Fibroblast of lung (primary cell): ENCODE measurements around the gene HHAT. TPM values are rescaled to one million over a fixed set of nuclear protein-coding genes. Genes with fewer than 3 reads are reported as not detected.
A peak's percentile ranks its signal among the peaks of the same experiment; 100 is the strongest.

Experiments used
- DNase-seq, 2 donors: peaks; one replicate each; pipeline versions ENCODE4 v3.0.0 to v3.0.0-alpha.2; 2010; ENCODE audit warnings: low read depth in 2 of 2
- H2AFZ ChIP-seq: 2 replicates; pipeline ENCODE4 v1.5.1; 2012; ENCODE audit warnings: low read length, control low read depth, inconsistent platforms
- H3K27ac ChIP-seq: 2 replicates; pipeline ENCODE4 v1.5.1; 2011; ENCODE audit warnings: low read length, control low read depth; ENCODE audit not compliant: insufficient read depth
- H3K27me3 ChIP-seq: 2 replicates; pipeline ENCODE4 v1.5.1; 2011; ENCODE audit warnings: mild to moderate bottlenecking, low read length; ENCODE audit not compliant: control insufficient read depth, insufficient read depth
- H3K36me3 ChIP-seq: 2 replicates; pipeline ENCODE4 v1.5.1; 2011; ENCODE audit warnings: low read length; ENCODE audit not compliant: control insufficient read depth, insufficient read depth
- H3K4me1 ChIP-seq: 2 replicates; pipeline ENCODE4 v1.5.1; 2011; ENCODE audit warnings: low read length; ENCODE audit not compliant: control insufficient read depth, insufficient read depth; ENCODE audit errors: extremely low read depth
- H3K4me2 ChIP-seq: 2 replicates; pipeline ENCODE4 v1.5.1; 2011; ENCODE audit warnings: low read length, control low read depth; ENCODE audit not compliant: insufficient read depth; ENCODE audit errors: extremely low read depth
- H3K4me3 ChIP-seq, 4 experiments: fragments of 200-600 bp in 1 of 4; sonication (generic) in 1 of 4; replicated peaks in 1 of 4; 2 replicates each; pipeline ENCODE4 v1.5.1; 2011 to 2016; ENCODE audit warnings: low read length in 4 of 4, low read depth in 3 of 4, mild to moderate bottlenecking in 3 of 4, control low read depth in 2 of 4, inconsistent platforms in 1 of 4, mixed read lengths in 1 of 4; ENCODE audit not compliant: insufficient read depth in 1 of 4; ENCODE audit errors: control extremely low read depth in 1 of 4
- H3K79me2 ChIP-seq: 2 replicates; pipeline ENCODE4 v1.5.1; 2012; ENCODE audit warnings: mild to moderate bottlenecking, low read length, inconsistent platforms; ENCODE audit not compliant: control insufficient read depth, insufficient read depth
- H3K9ac ChIP-seq: 2 replicates; pipeline ENCODE4 v1.5.1; 2011; ENCODE audit warnings: mild to moderate bottlenecking, low read length, control low read depth; ENCODE audit not compliant: insufficient read depth
- H3K9me3 ChIP-seq: 2 replicates; pipeline ENCODE4 v1.5.1; 2012; ENCODE audit warnings: low read depth, low read length; ENCODE audit not compliant: control insufficient read depth, insufficient read depth
- H4K20me1 ChIP-seq: 2 replicates; pipeline ENCODE4 v1.5.1; 2011; ENCODE audit warnings: low read length; ENCODE audit not compliant: control insufficient read depth, insufficient read depth; ENCODE audit errors: extremely low read depth
- CTCF ChIP-seq, 2 donors: IDR thresholded peaks in 1 of 2; conservative IDR thresholded peaks in 1 of 2; 1 replicate in 1 of 2; 2 replicates in 1 of 2; pipeline ENCODE4 v1.5.1; 2011 to 2012; ENCODE audit warnings: low read length in 2 of 2, control low read depth in 1 of 2, inconsistent platforms in 1 of 2, low read depth in 1 of 2, mild to moderate bottlenecking in 1 of 2
- EZH2 ChIP-seq: IDR thresholded peaks from 2 replicates; pipeline ENCODE4 v1.5.1; 2012; ENCODE audit warnings: low read length, control low read depth, mild to moderate bottlenecking; ENCODE audit errors: missing control alignments
- polyA plus RNA-seq, 2 donors: library from polyadenylated mRNA; depleted of rRNA in 1 of 2; stranded (reverse) in 1 of 2; unstranded in 1 of 2; fragments of >200 nt; gene quantifications; 2 replicates each; pipeline ENCODE4 v1.2.1, GENCODE V29; 2011 to 2012; ENCODE audit warnings: missing spikeins in 1 of 2
- total RNA-seq: library from RNA; depleted of rRNA; stranded (reverse); fragments of >200 nt; gene quantifications from 2 replicates; pipeline ENCODE4 v1.2.1, GENCODE V29; 2014

HHAT gene
- total and polyA plus RNA-seq, 2 donors (not counting 1 experiment from before 2014, with no cell fraction given), result 3.6 to 4.8 TPM

DNA sequence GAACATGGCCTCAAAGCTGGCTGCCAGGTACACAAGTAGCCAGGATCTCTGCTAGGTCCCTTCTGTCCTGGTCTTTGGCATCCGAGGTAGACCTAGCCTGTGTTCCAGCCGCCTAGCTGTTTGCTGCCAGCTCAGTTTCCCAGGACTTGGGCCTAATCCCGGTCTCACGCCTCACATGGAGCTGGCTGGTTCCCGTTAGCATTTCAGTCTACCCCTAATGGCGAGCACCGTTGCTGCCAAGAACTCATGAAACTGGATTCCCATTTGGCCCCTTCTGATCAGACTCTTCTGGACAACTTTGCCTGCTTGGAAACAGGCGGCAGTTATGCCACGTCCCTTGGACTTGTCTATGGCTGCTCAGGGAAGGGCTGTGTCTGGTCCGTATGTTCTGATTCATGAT, 26.2 kb upstream of the HHAT start:
- no peak for TF ChIP-seq CTCF (conservative IDR thresholded peaks at IDR 0.05 in 1 of 2, IDR thresholded peaks at IDR 0.05 in 1 of 2; ENCODE audit: low read depth in 1 of 2, low read length in 2 of 2)
- TF ChIP-seq EZH2, result no peak
- peaks cover 3% of the 10 kb centered on the region for H3K27me3 ChIP-seq
- H3K9me3 ChIP-seq, result no peaks in the 10 kb centered on the region
- no peak for DNase-seq
- peaks cover 2% of the 10 kb centered on the region for H3K4me1 ChIP-seq
- no peak overlapping the region for H2AFZ ChIP-seq
- no peak overlapping the region for H3K9ac ChIP-seq
- H3K27ac ChIP-seq, result no peak overlapping the region
- H3K36me3 ChIP-seq, result no peaks in the 10 kb centered on the region
- H3K4me2 ChIP-seq, result no peak overlapping the region
- no peaks in the 10 kb centered on the region for H4K20me1 ChIP-seq
- no peaks in the 10 kb centered on the region for H3K79me2 ChIP-seq
- no peak overlapping the region for H3K4me3 ChIP-seq

- Histone ChIP-seq H3K4me1 (peaks cover 2% of the 10 kb centered on the region), H3K4me2 (no peak overlapping the region), H3K4me3 (no peak overlapping the region), H3K79me2 (no peaks in the 10 kb centered on the region), H3K27me3 (peaks cover 3% of the 10 kb centered on the region), H4K20me1 (no peaks in the 10 kb centered on the region), H3K9me3 (no peaks in the 10 kb centered on the region), H2AFZ (no peak overlapping the region), H3K27ac (no peak overlapping the region), H3K9ac (no peak overlapping the region), H3K36me3 (no peaks in the 10 kb centered on the region)
- TF ChIP-seq EZH2, result no peak
- no peak for TF ChIP-seq CTCF (conservative IDR thresholded peaks at IDR 0.05 in 1 of 2, IDR thresholded peaks at IDR 0.05 in 1 of 2; ENCODE audit: low read depth in 1 of 2, low read length in 2 of 2)
- DNase-seq, result no peak
Observed at GRCh38 chr1:210303391-210303790, 25.3 kb upstream of the HHAT start.

DNA sequence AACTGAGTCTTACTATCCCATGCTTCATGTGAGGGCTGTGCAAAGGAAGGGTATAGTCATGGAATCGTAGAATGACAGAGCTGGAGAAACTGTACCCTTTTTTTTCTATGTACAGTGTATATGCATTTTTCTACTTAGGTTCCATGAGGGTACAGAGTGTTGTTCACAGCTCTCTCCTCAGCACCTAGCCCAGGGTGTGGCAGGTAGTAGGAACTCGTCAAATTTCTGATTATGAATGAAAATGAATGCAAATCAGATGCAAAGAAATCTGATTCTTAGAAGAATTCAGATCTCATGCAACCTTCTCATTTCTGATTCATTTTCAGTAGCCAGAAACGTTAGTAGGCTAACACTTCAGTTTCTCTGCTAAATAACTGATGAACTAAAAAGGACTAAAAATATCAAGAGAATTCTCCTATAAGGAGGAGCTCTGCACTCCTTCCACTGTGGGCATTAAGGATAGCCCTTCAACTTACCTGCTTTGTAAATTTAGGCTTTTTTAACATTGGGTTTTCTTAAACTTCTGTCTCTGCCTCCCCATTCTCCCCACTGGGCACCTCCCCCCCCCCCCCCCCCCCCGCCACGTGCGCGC, 18.0 kb upstream of the HHAT start:
- H3K4me1 ChIP-seq, result no peaks in the 10 kb centered on the region
- H3K4me2 ChIP-seq, result no peak overlapping the region
- H3K9me3 ChIP-seq, result no peaks in the 10 kb centered on the region
- peak overlapping the region in 1 of 4 experiments; percentile 50 for H3K4me3 ChIP-seq
- H3K27ac ChIP-seq, result no peak overlapping the region
- no peaks in the 10 kb centered on the region for H3K79me2 ChIP-seq
- no peak overlapping the region for H3K9ac ChIP-seq
- H4K20me1 ChIP-seq, result no peaks in the 10 kb centered on the region
- H3K36me3 ChIP-seq, result no peaks in the 10 kb centered on the region
- TF ChIP-seq EZH2 (no peak), CTCF (conservative IDR thresholded peaks at IDR 0.05 in 1 of 2, IDR thresholded peaks at IDR 0.05 in 1 of 2; ENCODE audit: low read depth in 1 of 2, low read length in 2 of 2) (no peak)
- no peak for DNase-seq
- no peak overlapping the region for H2AFZ ChIP-seq
- no peaks in the 10 kb centered on the region for H3K27me3 ChIP-seq
